ENCODE data around the gene TRIP12.

TRIP12 gene

DNA sequence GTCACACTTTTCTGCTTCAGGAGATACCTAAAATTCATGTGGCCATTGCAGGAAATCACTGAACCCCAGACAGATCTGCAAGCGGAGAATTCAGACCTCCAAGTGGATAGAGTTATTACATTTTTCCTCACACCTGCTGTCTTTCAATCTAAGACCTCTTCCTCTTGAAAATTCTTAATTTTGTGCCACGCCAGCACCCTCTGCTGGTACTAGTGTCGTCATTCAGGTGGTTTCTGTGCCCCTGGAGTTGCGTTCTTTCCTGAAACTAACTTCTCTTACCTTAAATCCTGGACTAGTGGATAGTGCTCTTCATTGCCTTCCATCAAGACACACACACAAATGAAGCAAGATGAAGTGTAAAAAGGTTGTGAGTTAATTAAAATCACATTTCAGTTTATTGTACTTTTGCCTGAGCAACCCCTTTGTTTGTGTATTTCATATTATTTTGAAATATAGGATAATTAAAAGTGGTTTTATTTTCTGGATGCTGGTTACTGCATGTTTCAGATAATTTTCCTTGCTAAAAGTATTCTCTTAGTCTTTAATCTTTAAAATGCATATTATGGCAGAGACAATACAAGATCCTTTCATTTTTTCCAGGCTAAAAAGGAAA is 205.8 kb downstream of the TRIP12 start:
- no peak for DNase-seq (ENCODE audit: low read depth)

DNA sequence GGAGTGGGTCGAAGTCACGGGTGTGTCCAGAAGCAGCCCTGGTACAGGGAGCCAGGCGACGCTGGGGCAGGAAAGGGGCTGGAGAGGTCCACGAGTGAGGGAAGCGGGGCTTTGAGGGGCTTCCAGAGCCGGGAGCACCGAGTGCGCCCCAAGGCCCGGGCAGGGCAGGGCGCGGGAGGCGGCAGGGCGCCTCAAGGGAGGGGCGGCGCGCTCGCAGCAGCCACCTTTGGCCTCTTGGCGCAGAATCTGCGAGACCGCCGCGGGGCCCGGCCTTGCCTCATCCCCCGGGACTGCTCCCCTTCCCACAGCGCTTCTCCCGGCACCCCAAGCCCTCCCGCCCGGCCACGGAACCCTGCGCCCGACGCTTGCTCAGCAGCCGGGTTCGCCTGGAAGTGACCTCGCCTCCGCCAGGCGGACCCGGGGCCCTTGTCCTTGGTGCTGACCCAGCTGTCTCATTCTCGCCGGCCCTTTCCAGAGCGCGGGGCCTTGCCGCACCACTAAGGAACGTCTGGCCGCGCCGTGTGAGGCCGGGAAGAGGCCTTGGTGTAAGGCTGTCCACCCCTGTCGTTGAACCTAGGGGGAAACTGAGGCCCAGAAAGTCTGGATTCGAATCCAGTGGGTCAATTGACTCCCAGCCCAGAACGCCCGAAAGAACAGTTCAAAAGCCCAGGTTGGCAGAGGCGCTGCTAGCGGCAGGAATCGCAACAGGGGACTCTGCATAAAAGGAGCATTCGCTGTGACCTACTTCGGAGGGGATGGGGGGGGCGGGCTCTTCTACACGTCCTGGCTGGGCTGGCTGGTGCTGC is 206.9 kb downstream of the TRIP12 start:
- no peak for DNase-seq (ENCODE audit: low read depth)

- peak; percentile 27 for DNase-seq (ENCODE audit: low read depth)
Measured at GRCh38 chr2:229714080-229714735, 207.6 kb downstream of the TRIP12 start, which contains the start of gene DNER. TSS of gene DNER (minus strand) at chr2:229714555. CDS start at chr2:229714423, 132 bp downstream.

Measured in stimulated activated CD8-positive, alpha-beta memory T cell treated with anti-CD3 and anti-CD28 coated beads, Interleukin-4, amount 100 ng/mL, for 24 hours (primary cell).